Stimulated activated CD4-positive, alpha-beta T cell treated with anti-CD3 and anti-CD28 coated beads, Interleukin-15, amount 100 ng/mL, for 1 hour (primary cell): ENCODE results near the gene TNS4.

Experiments used
- DNase-seq, 2 donors: peaks; one replicate each; pipeline ENCODE4 v3.0.0-alpha.2; 2020; ENCODE audit warnings: low read depth in 1 of 2, low spot score in 1 of 2

The TNS4 gene

GRCh38 chr17:40458851-40459482 is 42.5 kb downstream of the TNS4 start:
- DNase-seq: no peak

GRCh38 chr17:40457964-40458791 is 43.2 kb downstream of the TNS4 start:
- no peak for DNase-seq

GRCh38 chr17:40457369-40457768 is 44.1 kb downstream of the TNS4 start:
- no peak for DNase-seq

- DNase-seq: no peak
Observed at GRCh38 chr17:40456396-40456951, 44.9 kb downstream of the TNS4 start.

- DNase-seq: no peak
Observed at GRCh38 chr17:40454613-40454995, 46.8 kb downstream of the TNS4 start.

GRCh38 chr17:40453881-40454612 is 47.4 kb downstream of the TNS4 start:
- no peak for DNase-seq

GRCh38 chr17:40452921-40453378 is 48.5 kb downstream of the TNS4 start:
- DNase-seq: no peak

- no peak for DNase-seq
Observed at GRCh38 chr17:40452216-40452787, 49.1 kb downstream of the TNS4 start.

- no peak for DNase-seq
Observed at GRCh38 chr17:40451420-40451819, 50.0 kb downstream of the TNS4 start.

- no peak for DNase-seq
Observed at GRCh38 chr17:40450175-40450574, 51.2 kb downstream of the TNS4 start.

GRCh38 chr17:40448639-40449261 is 52.7 kb downstream of the TNS4 start:
- DNase-seq: no peak

GRCh38 chr17:40448213-40448638 is 53.2 kb downstream of the TNS4 start:
- no peak for DNase-seq

GRCh38 chr17:40447806-40448205 is 53.6 kb downstream of the TNS4 start:
- no peak for DNase-seq

GRCh38 chr17:40447148-40447644 is 54.2 kb downstream of the TNS4 start:
- DNase-seq: no peak

- DNase-seq: no peak
Observed at GRCh38 chr17:40445751-40446468, 55.5 kb downstream of the TNS4 start.

GRCh38 chr17:40443988-40444899 is 57.2 kb downstream of the TNS4 start:
- DNase-seq: no peak

GRCh38 chr17:40443196-40443987 is 58.0 kb downstream of the TNS4 start, which contains the start of gene IGFBP4:
TSS of gene IGFBP4 (plus strand) at chr17:40443450. CDS start at chr17:40443736, 286 bp downstream.
- DNase-seq: peak; percentile 37 to 59
